GM23338 (cell line): ENCODE data around the gene CIT. TPM values are rescaled to one million over a fixed set of nuclear protein-coding genes. Genes with fewer than 3 reads are reported as not detected.

Experiments used
- ATAC-seq: fragments of 200-7000 bp; cut with Tn5 transposase; 3 replicates; pipeline ENCODE4 v1.9.1; 2020
- DNase-seq: peaks from one replicate; pipeline ENCODE4 v3.0.0-alpha.2; 2015; ENCODE audit warnings: low spot score
- H2AFZ ChIP-seq: fragments of 200-600 bp; sonication (generic); 2 replicates; pipeline ENCODE4 v1.8.0; 2016; ENCODE audit warnings: antibody characterized with exemption, mild to moderate bottlenecking, moderate library complexity
- H3F3A ChIP-seq: fragments of 200-600 bp; sonication (generic); replicated peaks from 2 replicates; pipeline ENCODE4 v1.8.0; 2017; ENCODE audit warnings: antibody characterized with exemption, mixed run types, low read depth
- H3K27ac ChIP-seq: fragments of 200-600 bp; sonication (generic); 2 replicates; pipeline ENCODE4 v1.6.1; 2016; ENCODE audit warnings: low read depth
- H3K27me3 ChIP-seq: fragments of 200-600 bp; sonication (generic); 2 replicates; pipeline ENCODE4 v1.8.0; 2016; ENCODE audit warnings: mild to moderate bottlenecking, mixed run types, moderate library complexity; ENCODE audit not compliant: insufficient read depth
- H3K36me3 ChIP-seq: fragments of 200-600 bp; sonication (generic); 2 replicates; pipeline ENCODE4 v1.8.0; 2016; ENCODE audit warnings: mild to moderate bottlenecking; ENCODE audit not compliant: insufficient read depth
- H3K4me1 ChIP-seq: fragments of 200-600 bp; sonication (generic); 2 replicates; pipeline ENCODE4 v1.8.0; 2016; ENCODE audit warnings: mild to moderate bottlenecking, moderate library complexity; ENCODE audit not compliant: insufficient read depth
- H3K4me2 ChIP-seq: fragments of 200-600 bp; sonication (generic); 2 replicates; pipeline ENCODE4 v1.7.1; 2017; ENCODE audit warnings: mixed run types
- H3K4me3 ChIP-seq: fragments of 200-600 bp; sonication (generic); 2 replicates; pipeline ENCODE4 v1.6.1; 2016; ENCODE audit warnings: mixed run types
- H3K79me2 ChIP-seq: fragments of 200-600 bp; sonication (generic); replicated peaks from 2 replicates; pipeline ENCODE4 v1.8.0; 2017; ENCODE audit warnings: mild to moderate bottlenecking; ENCODE audit not compliant: insufficient read depth
- H3K9me2 ChIP-seq: fragments of 200-600 bp; sonication (generic); 2 replicates; pipeline ENCODE4 v1.8.0; 2017; ENCODE audit not compliant: insufficient read depth
- H4K20me1 ChIP-seq: fragments of 200-600 bp; sonication (generic); replicated peaks from 2 replicates; pipeline ENCODE4 v1.8.0; 2017; ENCODE audit warnings: mild to moderate bottlenecking; ENCODE audit not compliant: insufficient read depth
- H3K27ac Mint-ChIP-seq: 2 replicates; pipeline ENCODE4 v1.8.0; 2020; ENCODE audit warnings: inconsistent platforms, mild to moderate bottlenecking, moderate library complexity, mixed read lengths
- H3K27me3 Mint-ChIP-seq: 3 replicates; pipeline ENCODE4 v1.8.0; 2022; ENCODE audit warnings: low read depth, mild to moderate bottlenecking, moderate library complexity, mixed read lengths, inconsistent platforms; ENCODE audit not compliant: insufficient read depth, poor library complexity
- H3K36me3 Mint-ChIP-seq: 3 replicates; pipeline ENCODE4 v1.8.0; 2021; ENCODE audit warnings: low read depth, mild to moderate bottlenecking, inconsistent platforms, moderate library complexity, mixed read lengths
- H3K4me1 Mint-ChIP-seq: 3 replicates; pipeline ENCODE4 v1.8.0; 2020; ENCODE audit warnings: mild to moderate bottlenecking, inconsistent platforms, mixed read lengths
- H3K4me3 Mint-ChIP-seq: 3 replicates; pipeline ENCODE4 v1.8.0; 2021; ENCODE audit warnings: moderate library complexity, mild to moderate bottlenecking, inconsistent platforms, mixed read lengths
- H3K9me3 Mint-ChIP-seq: 3 replicates; pipeline ENCODE4 v1.8.0; 2020; ENCODE audit warnings: moderate library complexity, mild to moderate bottlenecking, inconsistent platforms, mixed read lengths
- CREB1 ChIP-seq: fragments of 250-450 bp; sonication (Bioruptor Pico); IDR thresholded peaks from 2 replicates; pipeline ENCODE4 v1.5.0; 2020; ENCODE audit warnings: low read depth, mild to moderate bottlenecking, moderate library complexity
- CTCF ChIP-seq, 2 experiments: fragments of 200-600 bp in 1 of 2; sonication (generic) in 1 of 2; conservative IDR thresholded peaks; 2 replicates each; pipeline versions ENCODE4 v1.5.1 to v1.6.1; 2016 to 2017; ENCODE audit warnings: antibody characterized with exemption in 2 of 2, low read depth in 2 of 2, mild to moderate bottlenecking in 2 of 2, moderate library complexity in 1 of 2
- ETS1 ChIP-seq: IDR thresholded peaks from 2 replicates; pipeline ENCODE4 v1.6.1; 2016; ENCODE audit warnings: antibody characterized with exemption
- EZH2 ChIP-seq: fragments of 200-600 bp; sonication (generic); IDR thresholded peaks from one replicate; pipeline ENCODE4 v1.8.0; 2017; ENCODE audit warnings: antibody characterized with exemption, mild to moderate bottlenecking, low read depth; ENCODE audit not compliant: unreplicated experiment
- EZH2phosphoT487 ChIP-seq: fragments of 200-600 bp; sonication (generic); IDR thresholded peaks from one replicate; pipeline ENCODE4 v1.8.1; 2018; ENCODE audit warnings: antibody characterized with exemption; ENCODE audit not compliant: unreplicated experiment
- JUNB ChIP-seq: IDR thresholded peaks from one replicate; pipeline ENCODE4 v1.6.1; 2016; ENCODE audit warnings: antibody characterized with exemption; ENCODE audit not compliant: unreplicated experiment
- NANOG ChIP-seq: IDR thresholded peaks from 2 replicates; pipeline ENCODE4 v1.6.1; 2016; ENCODE audit warnings: antibody characterized with exemption, borderline replicate concordance
- POLR2AphosphoS5 ChIP-seq: IDR thresholded peaks from 2 replicates; pipeline ENCODE4 v1.6.1; 2016; ENCODE audit warnings: antibody characterized with exemption, low read depth
- STAT1 ChIP-seq: IDR thresholded peaks from one replicate; pipeline ENCODE4 v1.6.1; 2016; ENCODE audit warnings: antibody characterized with exemption; ENCODE audit not compliant: unreplicated experiment
- ZNF114 ChIP-seq: fragments of 250-450 bp; sonication (Bioruptor Pico); IDR thresholded peaks from 2 replicates; pipeline ENCODE4 v1.5.0; 2020; ENCODE audit warnings: mild to moderate bottlenecking, moderate library complexity
- ZNF331 ChIP-seq: fragments of 250-450 bp; sonication (Bioruptor Pico); IDR thresholded peaks from 2 replicates; pipeline ENCODE4 v1.5.0; 2020; ENCODE audit warnings: low read depth, mild to moderate bottlenecking, moderate library complexity
- ZNF462 ChIP-seq: fragments of 250-450 bp; sonication (Bioruptor Pico); IDR thresholded peaks from 2 replicates; pipeline ENCODE4 v1.5.0; 2020; ENCODE audit warnings: mild to moderate bottlenecking, moderate library complexity
- polyA plus RNA-seq: library from polyadenylated mRNA; unstranded; fragments of >200 nt; fragmentation: Nextera tagmentation; extraction: Ambion mirVana; gene quantifications from 2 replicates; pipeline ENCODE4 v1.2.1, GENCODE V29; 2016
- total RNA-seq: library from RNA; depleted of rRNA; stranded (reverse); fragments of >200 nt; shearing (Covaris generic); gene quantifications from 2 replicates; pipeline ENCODE4 v1.2.3, GENCODE V29; 2014

CIT gene
- total and polyA plus RNA-seq, 2 experiments from 2014 or later, result 9.7 to 47.8 TPM

GRCh38 chr12:119751961-119752360 lies 125.2 kb downstream of the CIT start:
- H3K4me2 ChIP-seq, result no peak overlapping the region
- peaks cover 8% of the 10 kb centered on the region for H4K20me1 ChIP-seq
- H3K27ac ChIP-seq, result no peak overlapping the region
- DNase-seq (no peak), ATAC-seq (no peak)
- H3K9me3 Mint-ChIP-seq, result no peaks in the 10 kb centered on the region
- H3K4me1 ChIP-seq, result no peaks in the 10 kb centered on the region
- H3F3A ChIP-seq, result no peaks in the 10 kb centered on the region
- H3K4me1 Mint-ChIP-seq, result no peaks in the 10 kb centered on the region
- no peak overlapping the region for H3K4me3 Mint-ChIP-seq
- TF ChIP-seq ZNF114 (CRISPR knock-in tag) (no peak), ZNF462 (CRISPR knock-in tag) (no peak)
- H3K9me2 ChIP-seq, result no peaks in the 10 kb centered on the region
- no peaks in the 10 kb centered on the region for H3K79me2 ChIP-seq
- H3K27ac Mint-ChIP-seq, result no peak overlapping the region
- H3K4me3 ChIP-seq, result no peak overlapping the region
- H3K36me3 Mint-ChIP-seq, result peaks cover 74% of the 10 kb centered on the region
- 0 out of 2 replicates have a peak, but pooled peaks cover 12% of the 10 kb centered on the region for H3K36me3 ChIP-seq
- H3K27me3 ChIP-seq, result no peaks in the 10 kb centered on the region
- no peak overlapping the region for H2AFZ ChIP-seq
- no peaks in the 10 kb centered on the region for H3K27me3 Mint-ChIP-seq

- Histone ChIP-seq H3F3A (no peaks in the 10 kb centered on the region), H3K4me3 (no peak overlapping the region), H4K20me1 (peaks cover 8% of the 10 kb centered on the region), H3K27me3 (no peaks in the 10 kb centered on the region), H3K9me2 (no peaks in the 10 kb centered on the region), H2AFZ (no peak overlapping the region), H3K4me1 (no peaks in the 10 kb centered on the region), H3K36me3 (peaks cover 21% of the 10 kb centered on the region; the same call in 1 of the 2 replicates), H3K27ac (no peak overlapping the region), H3K4me2 (no peak overlapping the region), H3K79me2 (no peaks in the 10 kb centered on the region)
- ATAC-seq, result no peak
- no peak for DNase-seq
- H3K27ac Mint-ChIP-seq, result no peak overlapping the region
- H3K4me3 Mint-ChIP-seq, result no peak overlapping the region
- H3K36me3 Mint-ChIP-seq, result peaks cover 81% of the 10 kb centered on the region
- peaks cover 13% of the 10 kb centered on the region for H3K9me3 Mint-ChIP-seq
- no peaks in the 10 kb centered on the region for H3K27me3 Mint-ChIP-seq
- H3K4me1 Mint-ChIP-seq, result no peaks in the 10 kb centered on the region
- no peak for TF ChIP-seq EZH2phosphoT487
- TF ChIP-seq ETS1, result no peak
- no peak for TF ChIP-seq CREB1 (CRISPR knock-in tag)
- TF ChIP-seq STAT1, result no peak
- no peak for TF ChIP-seq JUNB
- TF ChIP-seq ZNF331, result no peak
- no peak for TF ChIP-seq POLR2AphosphoS5
- TF ChIP-seq ZNF114 (CRISPR knock-in tag), result no peak
- TF ChIP-seq CTCF (conservative IDR thresholded peaks at IDR 0.05; ENCODE audit: low read depth in 2 of 2), result no peak
- no peak for TF ChIP-seq NANOG
- no peak for TF ChIP-seq EZH2
Measured at GRCh38 chr12:119749666-119750065, 127.5 kb downstream of the CIT start.
